ENCODE data around the gene GPT2.
A peak's percentile ranks its signal among the peaks of the same experiment; 100 is the strongest.
"Not testable (repeated sequence)": the region's sequence is repeated elsewhere in the genome, so short reads cannot be mapped to it uniquely, and the experiment has no call there.

The GPT2 gene

DNA sequence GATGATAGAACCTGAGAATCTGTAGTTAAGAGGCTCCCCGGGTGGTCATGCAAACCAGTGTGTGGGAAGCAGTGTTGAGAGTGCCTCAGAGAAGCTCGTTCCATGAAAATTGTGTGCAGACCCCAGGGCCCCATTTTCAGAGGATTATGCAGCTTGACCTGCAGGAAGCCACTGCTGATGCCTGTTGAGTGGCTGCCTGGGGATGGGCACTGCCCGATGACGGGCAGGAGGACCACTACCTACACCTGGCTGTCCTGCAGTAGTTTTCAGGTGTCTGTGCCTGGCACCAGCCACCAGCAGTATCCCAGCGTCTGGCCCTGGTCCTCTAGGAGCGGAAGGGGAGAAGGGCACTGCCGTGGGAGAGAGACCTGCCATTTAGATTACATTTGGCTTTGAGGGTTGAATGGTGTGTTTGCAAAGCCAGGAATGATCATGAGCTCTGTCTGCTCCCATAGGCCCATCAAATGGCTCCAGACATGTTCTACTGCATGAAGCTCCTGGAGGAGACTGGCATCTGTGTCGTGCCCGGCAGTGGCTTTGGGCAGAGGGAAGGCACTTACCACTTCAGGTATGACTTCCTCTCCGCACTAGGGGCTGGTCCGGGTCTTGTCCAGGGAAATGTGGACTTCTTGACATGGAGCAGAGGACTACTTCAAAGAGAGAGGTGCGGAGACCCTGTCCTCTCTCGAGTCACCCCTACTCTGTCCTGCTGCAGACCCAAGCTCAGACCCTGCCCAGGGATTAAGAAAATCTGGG, 42.5 kb downstream of the GPT2 start:
- DNase-seq = no peak

DNA sequence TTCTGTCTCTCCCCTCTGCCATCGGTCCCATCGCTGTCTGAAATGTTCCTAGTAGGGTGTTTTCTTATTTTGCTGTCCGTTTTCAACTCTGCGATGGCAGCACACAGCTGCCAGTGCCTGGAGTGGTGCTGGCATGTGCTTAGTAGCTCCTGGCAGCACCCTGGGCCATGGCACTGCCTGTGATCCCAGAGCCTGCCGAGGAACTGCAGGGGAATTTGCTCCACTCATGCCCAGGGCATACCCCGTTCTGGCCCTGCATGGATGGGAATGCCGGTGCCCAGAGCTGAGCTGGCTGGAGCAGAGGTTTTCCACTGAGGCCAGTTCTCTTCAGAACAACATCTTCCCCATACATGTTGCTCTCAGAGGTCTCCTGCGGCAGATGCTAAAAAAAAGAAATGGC, 43.1 kb downstream of the GPT2 start:
- no peak for DNase-seq

DNA sequence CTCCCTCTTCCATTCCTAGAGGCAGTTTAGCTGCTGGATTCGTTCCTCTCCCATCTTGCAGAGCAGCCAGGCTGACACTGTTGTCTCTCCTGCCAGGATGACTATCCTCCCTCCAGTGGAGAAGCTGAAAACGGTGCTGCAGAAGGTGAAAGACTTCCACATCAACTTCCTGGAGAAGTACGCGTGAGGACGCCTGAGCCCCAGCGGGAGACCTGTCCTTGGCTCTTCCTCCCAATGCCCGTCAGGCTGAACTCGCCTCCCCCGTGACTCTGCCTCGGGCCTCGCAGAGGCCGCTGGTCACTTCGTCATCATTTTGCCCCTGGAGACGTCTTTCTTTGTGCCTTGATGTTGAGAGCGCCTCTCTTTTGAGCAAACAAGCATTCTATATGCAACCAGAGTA, 44.6 kb downstream of the GPT2 start:
- DNase-seq = no peak

DNA sequence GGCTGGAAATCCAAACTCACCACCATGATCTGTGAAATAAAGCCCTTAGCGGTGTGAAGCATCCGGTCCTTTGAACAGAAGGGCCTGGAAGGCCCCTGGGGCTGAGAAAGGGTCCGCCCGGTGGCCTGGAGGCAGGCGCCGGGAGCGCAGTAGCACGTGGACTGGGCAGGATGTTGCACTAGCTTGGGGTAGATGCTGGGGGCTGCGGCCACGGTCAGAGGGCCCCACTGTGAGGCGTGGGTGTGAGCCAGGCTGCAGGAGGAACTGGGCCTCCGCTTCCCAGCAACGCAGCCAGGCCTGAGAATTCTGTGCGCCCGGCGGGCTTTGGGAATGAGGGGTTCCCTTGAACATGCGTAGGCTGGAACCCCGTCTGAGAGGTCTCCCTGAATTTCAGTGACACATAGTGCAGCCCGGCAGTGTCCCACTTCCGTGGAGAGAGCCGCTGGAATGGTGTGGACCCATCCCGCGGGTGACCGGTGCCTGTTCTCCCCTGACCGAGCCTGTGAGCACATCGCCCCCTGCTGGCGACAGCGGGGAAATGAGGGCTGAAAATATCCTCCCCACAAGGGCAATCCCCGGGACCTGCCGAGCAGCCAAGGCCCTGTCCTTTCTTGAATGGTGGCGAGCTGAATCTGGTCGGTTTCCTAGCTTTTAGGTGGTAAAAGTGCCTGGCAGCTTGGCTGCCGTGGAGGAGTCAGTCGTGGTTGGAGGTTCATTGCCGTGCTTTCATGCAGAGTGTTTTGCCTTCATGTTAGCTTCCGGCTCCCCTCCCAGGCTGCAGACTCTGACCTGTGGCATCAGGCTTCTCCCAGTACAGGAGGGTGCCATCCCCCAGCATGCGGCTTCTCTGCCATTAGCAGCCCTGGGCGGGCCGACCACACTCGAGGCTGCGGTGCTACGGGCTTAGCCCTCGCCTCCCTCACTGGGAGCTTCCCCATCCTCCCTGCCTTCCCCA, 45.5 kb downstream of the GPT2 start:
- DNase-seq = no peak

DNA sequence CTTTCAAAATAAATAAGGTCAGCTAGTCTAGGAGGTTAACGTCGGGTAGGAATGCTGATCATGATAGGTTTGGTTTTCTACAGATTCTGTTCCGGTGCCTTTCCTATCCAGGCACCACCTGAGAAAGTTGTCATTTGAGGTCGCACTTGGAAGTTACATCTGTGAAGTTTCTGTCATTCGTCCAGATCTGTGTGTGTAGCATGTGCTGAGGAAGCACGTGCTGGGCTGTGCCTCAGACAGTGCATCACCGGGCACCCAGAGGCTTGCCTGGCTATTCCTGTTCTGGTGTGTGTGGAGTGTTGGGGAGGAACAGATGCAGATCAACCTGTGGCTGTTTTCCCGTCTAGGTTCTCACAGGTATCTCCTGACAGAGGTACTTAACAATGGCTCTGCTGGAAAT, 46.7 kb downstream of the GPT2 start:
- no peak for DNase-seq

DNA sequence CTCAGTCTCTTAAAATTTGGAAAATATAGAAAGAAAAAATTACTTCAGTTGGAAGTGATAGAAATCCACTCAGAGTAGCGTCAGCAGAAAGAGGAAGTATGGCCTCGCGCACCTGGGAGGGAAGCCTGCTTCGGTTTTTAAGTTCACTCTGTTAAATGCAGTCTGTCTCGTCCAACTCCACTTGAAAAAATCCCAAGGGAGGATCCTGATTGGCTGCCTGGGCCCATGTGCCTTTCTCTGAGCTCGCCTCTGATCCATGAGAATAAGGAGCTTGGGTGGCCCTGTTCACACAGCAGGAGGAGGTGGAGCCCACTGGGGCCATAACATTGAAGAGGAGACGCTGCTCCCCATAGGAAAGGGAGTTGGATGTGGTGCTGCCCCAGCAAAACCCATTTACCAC, 48.6 kb downstream of the GPT2 start:
- no peak for DNase-seq

DNA sequence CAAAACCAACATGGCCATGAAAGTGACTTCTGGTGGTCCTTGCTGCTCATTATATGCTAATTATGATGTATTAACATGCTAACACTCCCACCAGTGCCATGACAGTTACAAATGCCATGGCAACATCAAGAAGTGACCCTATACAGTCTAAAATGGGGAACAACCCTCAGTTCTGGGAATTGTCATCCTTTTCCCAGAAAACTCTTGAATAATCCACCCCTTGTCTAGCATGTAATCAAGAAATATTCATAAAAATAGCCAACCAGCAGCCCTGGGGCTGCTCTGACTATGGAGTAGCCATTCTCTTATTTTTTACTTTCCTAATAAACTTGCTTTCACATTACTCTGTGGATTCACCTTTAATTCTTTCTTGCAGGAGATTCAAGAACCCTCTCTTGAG, 53.4 kb downstream of the GPT2 start:
- no peak for DNase-seq

DNA sequence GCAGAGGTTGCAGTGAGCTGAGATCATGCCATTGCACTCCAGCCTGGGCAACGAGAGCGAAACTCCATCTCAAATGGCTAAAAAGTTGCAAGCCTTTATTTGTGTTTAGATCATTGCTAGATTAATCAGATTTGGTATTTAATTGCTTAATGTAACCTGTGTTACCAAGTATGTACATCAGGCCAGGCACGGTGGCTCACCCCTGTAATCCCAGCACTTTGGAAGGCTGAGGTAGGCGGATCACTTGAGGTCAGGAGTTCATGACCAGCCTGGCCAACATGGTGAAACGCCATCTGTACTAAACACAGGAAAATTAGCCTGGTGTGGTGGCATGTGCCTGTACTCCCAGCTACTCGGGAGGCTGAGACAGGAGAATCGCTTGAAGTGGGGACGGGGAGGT, 60.6 kb downstream of the GPT2 start:
- DNase-seq = not testable (repeated sequence)

DNA sequence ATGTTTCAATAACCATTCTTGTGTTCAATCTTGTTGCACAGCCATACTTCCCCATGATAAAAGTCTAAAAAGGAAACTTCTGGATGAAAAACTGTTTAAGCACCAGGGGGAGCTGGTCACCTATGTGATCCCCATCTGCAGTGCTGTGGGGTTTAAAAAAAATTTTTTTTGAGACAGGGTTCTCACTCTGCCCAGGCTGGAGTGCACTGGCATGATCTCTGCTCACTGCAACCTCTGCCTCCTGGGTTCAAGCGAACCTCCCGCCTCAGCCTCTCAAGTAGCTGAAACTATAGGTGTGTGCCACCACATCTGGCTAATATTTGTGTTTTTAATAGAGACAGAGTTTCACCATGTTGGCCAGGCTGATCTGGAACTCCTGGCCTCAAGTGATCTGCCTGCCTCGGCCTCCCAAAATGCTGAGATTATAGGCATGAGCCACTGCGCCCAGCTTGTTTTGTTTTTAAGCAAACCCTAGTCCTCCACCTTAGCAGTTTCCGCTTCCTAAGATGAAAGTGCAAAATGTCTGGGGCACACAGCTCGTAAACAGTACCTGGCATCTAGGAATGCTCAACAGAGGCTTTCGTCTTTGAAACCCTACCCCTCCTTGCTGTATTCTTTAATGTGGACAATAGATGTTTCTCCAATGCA, 63.9 kb downstream of the GPT2 start:
- no peak for DNase-seq

DNA sequence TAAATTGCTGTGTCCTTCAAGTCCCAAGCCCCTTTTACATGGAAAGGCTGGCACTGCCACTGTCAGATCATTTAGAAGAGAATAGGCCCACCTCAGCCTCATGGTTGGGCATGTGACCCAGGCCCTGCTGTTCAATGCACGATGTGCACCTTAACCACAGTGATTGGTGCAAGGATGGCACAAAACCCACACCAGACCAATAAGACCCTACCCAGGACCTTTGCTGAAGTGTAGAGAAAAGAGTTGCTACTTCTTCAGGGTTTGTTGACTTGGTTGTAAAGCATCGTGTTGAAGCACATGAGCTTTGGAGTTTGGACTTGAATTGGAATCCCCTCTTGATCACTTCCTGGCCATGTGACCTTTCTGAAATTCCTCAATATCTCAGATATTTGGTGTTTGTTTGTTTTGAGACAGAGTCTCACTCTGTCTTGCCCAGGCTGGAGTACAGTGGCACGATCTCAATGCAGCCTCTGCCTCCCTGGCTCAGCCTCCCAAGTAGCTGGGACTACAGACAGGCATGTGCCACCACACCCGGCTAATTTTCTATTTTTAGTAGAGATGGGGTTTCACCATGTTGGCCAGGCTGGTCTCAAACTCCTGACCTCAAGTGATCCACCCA, 64.5 kb downstream of the GPT2 start:
- DNase-seq = no peak

DNA sequence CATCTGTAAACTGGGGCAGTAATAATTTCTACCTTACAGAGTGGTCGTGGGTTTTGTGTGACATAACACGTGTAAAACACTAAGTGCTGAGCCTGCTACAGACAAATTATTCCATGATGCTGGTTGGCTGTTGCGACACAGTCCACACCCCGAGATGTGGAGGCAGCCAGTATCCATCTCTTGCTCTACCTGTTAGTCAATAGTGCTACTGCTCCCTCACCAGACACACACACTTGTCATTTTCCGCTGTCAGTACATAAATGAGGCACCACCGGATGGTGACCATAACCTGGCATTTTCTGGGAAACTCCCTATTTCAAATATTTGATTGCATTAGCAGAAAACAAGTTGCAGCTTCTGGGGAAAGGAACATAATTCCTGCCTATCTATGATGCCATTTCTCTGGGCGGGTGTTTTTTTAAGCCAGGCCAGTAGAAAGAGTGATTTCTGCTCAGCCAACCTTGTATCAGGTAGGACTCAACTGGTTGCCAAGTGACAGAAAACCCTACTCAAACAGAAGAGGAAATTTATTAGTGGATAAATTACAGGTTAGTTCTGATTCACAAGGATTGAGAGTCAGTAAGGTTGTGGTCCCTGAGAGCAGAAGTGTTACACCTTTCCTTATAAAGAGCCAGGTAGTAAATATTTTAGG, 65.2 kb downstream of the GPT2 start:
- DNase-seq = no peak

DNA sequence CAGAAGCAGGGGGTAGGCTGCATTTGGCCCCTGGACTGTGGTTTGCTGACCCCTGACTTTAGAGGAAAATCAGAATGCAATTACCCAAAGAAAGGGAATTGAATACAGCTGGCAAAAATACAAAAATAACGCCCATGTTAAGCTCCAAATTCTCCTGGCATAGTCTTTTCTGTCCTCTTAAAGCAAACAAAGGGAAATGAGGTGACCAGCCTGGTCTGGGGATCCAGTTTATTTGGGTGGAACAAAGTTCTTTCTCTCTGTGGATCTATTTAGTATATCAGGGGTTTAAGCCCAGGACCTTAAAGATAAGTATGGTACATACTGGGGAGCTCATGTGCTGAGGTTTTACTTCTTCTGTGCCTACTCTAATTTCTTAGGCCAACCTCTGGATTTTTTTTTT, 65.8 kb downstream of the GPT2 start:
- DNase-seq = no peak

DNA sequence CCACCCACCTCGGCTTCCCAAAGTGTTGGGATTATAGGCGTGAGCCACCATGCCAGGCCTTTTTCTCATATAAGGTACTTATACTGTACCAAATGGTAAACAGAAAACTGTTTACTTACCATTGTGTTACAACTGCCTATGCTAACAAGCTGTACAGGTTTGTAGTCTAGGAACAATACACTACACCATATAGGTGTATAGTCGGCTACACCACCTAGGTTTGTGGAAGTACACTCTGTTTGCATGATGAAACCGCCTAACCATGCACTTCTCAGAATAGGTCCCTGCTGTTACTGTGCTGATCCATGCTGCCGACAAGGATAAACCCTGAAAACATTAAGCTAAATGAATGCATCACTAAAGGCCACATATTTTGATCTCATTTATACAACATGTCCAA, 70.4 kb downstream of the GPT2 start:
- no peak for DNase-seq

DNA sequence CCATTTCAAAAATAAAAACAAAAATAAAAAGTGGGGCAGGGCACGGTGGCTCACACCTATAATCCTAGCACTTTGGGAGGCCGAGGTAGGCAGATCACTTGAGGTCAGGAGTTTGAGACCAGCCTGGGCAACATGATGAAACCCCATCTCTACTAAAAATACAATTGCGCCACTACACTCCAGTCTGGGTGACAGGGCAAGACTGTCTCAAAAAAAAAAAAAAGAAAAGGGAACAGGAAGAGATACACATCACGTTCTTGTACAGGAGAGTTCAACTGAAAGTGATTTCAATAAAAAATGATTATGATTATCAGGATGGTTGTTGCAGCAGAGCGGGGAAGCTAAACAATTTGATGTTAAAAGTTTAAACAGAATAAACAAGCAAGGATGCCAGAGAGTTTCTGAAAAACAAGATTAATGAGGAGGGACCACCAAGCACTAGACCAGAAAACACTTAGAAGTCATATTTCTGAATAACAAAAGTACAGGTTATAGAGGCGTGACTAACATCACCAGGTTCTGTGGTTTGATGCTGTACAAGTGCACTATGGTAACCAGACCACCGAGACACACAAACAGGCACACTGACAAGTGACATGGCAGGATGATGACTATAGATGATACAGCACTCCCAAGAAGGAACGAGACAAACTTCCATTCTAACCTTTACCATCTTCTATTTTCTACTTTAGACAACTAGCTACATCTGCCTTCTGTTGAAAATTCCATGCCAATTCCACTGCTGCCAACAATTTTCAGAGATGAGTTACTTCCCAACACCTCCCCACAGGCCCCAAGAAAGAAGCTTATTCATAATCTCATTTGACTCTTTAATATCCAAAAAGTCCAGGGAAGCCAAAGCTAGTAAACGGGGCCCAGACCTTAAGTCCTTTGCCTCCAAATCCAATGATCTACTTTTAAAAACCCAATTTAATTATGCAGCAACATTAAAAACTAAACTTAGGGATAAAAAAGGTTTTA, 77.5 kb downstream of the GPT2 start:
- no peak for DNase-seq

DNA sequence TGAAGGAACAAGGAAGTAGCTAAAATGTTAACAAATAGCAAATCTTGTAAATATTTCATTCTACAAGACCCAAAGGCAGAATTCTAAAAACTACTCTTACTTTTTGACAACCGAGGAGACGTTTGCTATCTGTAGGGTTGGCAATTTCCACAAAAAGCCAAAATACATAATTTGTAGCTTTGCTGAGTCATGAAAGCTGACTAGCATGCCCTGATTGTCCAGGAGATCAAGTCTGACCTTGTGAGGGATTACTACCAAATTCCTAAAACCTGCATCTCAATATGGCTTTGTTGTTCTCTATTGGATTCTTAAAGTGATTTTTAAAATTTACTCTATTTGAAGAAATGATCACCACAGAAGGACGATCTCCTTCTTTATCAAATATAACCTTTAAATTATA, 78.5 kb downstream of the GPT2 start:
- no peak for DNase-seq

DNA sequence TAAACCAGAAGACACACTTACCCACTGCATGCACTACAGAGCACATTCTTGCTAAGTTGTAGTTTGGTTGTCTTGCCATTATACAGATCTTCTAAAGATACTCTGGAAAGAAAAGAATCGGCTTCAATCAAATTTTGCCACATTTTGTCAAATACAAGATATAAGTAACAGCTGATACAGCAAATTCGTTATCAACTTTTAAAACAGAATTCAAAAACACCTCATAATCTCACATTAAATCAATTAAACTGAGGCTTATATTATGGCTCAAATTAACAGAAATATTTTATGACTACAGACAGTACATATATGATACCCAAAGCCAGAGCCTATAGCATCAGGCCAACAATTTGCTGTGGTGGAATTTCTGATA, 83.9 kb downstream of the GPT2 start:
- no peak for DNase-seq

DNA sequence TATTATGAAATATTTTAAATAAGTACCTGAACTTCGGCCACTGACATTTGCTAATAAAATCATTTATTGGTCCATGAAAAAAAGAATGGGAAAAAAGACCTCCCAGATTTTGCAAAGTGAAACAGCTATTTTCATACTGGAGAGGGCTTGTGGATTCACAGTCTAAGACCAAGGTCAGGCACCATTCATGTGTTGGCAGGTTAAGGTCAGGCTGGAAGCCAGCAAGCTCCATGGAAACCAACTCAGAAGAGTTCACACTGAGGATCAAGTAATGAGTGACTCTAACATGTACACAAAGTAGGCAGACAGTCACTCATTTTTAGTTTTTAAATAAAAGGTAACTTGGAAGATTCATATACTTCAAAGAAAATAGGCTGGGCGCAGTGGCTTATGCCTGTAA, 85.9 kb downstream of the GPT2 start:
- no peak for DNase-seq

DNA sequence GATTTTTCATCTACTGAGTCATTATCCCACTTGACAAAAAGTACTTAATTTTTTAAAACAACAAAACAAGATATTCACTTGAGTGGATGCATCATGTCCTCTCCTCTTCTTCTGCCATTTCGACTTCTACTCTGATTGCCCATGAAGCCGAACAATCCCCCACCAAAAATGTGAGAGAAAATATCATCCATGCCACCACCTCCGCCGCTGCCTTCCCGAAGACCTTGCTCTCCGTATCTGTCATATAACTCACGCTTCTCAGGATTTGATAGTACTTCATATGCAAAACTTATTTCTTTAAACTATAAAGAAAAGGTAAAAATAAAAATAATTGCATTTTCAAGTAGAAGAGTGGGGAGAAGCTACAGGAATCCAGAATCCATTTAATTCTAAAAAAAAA, 87.1 kb downstream of the GPT2 start:
- DNase-seq = no peak

DNA sequence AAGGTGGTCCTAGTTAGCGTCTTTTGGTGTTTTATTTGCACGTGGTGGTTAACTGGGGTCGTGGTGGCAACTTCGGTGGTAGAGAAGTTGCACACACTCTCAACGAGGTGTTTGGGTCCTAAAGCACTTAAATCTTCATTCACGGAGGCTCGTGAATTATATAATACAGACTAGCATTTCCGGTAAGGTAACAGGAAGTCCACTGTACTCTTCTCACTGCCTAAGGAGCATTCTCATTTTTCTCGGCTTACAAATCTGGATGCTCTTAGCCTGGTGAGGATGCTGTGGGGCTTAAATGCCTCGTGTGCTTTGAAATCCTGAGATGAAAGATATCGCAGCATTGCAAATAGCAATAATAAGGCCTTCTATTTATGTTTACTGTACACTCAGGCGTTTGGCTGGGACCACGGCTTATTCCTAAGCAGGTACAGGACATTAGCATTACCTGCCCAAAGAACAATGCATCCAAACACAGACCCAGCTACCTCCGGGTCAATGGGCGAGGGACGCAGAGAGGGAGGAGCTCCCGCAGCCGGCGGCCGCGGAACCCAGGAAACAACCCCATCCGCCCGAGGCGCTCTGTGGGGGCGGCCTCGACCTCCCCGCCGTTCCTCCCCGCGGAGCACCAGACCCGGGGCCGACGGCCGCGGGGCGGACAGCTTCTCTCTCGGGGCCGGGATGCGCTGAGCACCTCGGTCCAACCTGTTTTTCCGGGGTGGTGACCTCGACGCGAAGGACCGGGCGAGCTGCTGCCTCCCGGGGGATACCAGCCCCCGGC, 88.5 kb downstream of the GPT2 start:
- no peak for DNase-seq

DNA sequence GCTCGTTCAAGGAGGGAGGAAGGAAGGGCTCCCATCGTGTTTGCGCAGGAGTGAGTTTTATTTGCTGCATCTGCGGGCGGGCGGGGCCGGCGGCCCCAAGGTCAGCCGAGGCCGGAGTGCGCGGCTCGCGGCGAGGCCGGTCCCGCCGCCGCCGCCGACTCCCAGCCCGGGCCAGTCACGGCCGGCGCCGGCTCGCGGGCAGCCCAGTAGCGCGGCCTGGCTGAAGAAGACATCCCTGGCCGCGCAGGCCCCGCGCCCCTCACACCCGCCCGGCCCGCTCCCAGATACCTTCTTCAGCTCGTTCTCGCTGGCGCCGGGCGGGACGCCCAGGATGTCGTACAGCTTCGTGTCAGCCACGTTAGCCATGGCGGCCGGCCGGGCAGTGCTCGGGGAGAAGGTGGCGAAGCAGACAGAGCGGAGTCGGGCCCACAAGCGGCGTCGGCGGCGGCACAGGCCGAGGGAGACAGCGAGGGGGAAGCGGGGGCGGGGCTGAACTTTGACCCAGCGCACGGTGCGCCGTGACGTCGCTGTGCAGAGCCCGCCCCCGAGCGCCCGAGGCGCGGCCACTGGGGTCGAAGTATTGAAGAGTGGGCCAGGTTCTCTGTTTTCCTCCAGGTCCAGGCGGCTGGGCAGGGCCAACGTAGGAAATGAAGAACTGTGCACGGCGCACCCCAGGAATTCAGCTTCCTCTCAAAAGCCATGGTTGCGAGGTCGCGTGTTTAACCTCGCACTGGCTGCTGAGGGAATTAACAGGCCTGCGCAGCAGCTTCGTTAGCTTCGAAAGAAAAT, 89.2 kb downstream of the GPT2 start, which contains the start of gene DNAJA2:
Gene DNAJA2, minus strand, starts transcription at position 468 of the 789 bp plus-strand sequence. Its CDS starts 102 bp downstream, at position 366.
- DNase-seq = peak; percentile 17
